Measurements from ENCODE around the gene NUP214.
"Not testable (repeated sequence)": the region's sequence is repeated elsewhere in the genome, so short reads cannot be mapped to it uniquely, and the experiment has no call there.

Gene NUP214

GRCh38 chr9:131149688-131150053, 24.3 kb downstream of the NUP214 start:
- POLR2A ChIA-PET: no interaction called here
- CTCF ChIA-PET: no interaction called here

GRCh38 chr9:131153595-131153994, 28.2 kb downstream of the NUP214 start:
- ChIA-PET POLR2A (no interaction called here), CTCF (no interaction called here)
- DNase-seq (ENCODE audit: extremely low spot score): no peak
- TF ChIP-seq FOXM1 (IDR thresholded peaks at IDR 0.05; ENCODE audit: borderline replicate concordance): no peak
- no peak for TF ChIP-seq FOXK2 (IDR thresholded peaks at IDR 0.05)
- no peak for TF ChIP-seq PKNOX1 (IDR thresholded peaks at IDR 0.05)
- no peak for TF ChIP-seq HDGF (IDR thresholded peaks at IDR 0.05; ENCODE audit: borderline replicate concordance)
- no peak for TF ChIP-seq ARNT (IDR thresholded peaks at IDR 0.05)
- TF ChIP-seq NFRKB (IDR thresholded peaks at IDR 0.05): no peak
- TF ChIP-seq LEF1 (IDR thresholded peaks at IDR 0.05; ENCODE audit: borderline replicate concordance): no peak
- no peak for TF ChIP-seq ZNF384 (IDR thresholded peaks at IDR 0.05)
- no peak for TF ChIP-seq TARDBP (IDR thresholded peaks at IDR 0.05)
- no peak for TF ChIP-seq BHLHE40 (IDR thresholded peaks at IDR 0.05; ENCODE audit: borderline replicate concordance)
- no peak for TF ChIP-seq L3MBTL2 (conservative IDR thresholded peaks at IDR 0.05)
- no peak for TF ChIP-seq FOXA1 (IDR thresholded peaks at IDR 0.05)
- no peak for TF ChIP-seq CTBP1 (IDR thresholded peaks at IDR 0.05; ENCODE audit: borderline replicate concordance)
- TF ChIP-seq SP1 (IDR thresholded peaks at IDR 0.05): no peak
- no peak for TF ChIP-seq ELF4 (IDR thresholded peaks at IDR 0.05)
- no peak for TF ChIP-seq SUZ12 (IDR thresholded peaks at IDR 0.05)

More at GRCh38 chr9:131149688-131150053, 24.3 kb downstream of the NUP214 start:
- no peak for TF ChIP-seq SUZ12 (IDR thresholded peaks at IDR 0.05)
- no peak for TF ChIP-seq HDGF (IDR thresholded peaks at IDR 0.05; ENCODE audit: borderline replicate concordance)
- TF ChIP-seq FOXA1 (IDR thresholded peaks at IDR 0.05): no peak
- TF ChIP-seq LEF1 (IDR thresholded peaks at IDR 0.05; ENCODE audit: borderline replicate concordance): no peak
- DNase-seq (ENCODE audit: extremely low spot score): no peak

DNA sequence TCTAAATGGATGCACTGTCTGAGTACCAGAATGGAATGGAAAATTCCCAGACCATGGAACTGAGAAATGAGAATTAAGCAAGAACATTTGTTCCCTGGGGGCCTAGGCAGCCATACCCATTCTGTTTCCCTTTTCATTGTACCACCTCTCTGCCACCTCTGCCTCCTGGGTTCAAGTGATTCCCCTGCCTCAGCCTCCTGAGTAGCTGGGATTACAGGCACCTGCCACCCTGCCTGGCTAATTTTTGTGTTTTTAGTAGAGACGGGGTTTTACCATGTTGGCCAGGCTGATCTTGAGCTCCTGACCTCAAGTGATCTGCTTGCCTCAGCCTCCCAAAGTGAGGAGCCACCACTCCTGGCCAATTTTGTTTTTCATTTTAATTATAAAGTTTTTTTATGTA, 33.3 kb downstream of the NUP214 start:
- POLR2A ChIA-PET; CTCF ChIA-PET; DNase-seq (ENCODE audit: extremely low spot score): not testable (repeated sequence)

DNA sequence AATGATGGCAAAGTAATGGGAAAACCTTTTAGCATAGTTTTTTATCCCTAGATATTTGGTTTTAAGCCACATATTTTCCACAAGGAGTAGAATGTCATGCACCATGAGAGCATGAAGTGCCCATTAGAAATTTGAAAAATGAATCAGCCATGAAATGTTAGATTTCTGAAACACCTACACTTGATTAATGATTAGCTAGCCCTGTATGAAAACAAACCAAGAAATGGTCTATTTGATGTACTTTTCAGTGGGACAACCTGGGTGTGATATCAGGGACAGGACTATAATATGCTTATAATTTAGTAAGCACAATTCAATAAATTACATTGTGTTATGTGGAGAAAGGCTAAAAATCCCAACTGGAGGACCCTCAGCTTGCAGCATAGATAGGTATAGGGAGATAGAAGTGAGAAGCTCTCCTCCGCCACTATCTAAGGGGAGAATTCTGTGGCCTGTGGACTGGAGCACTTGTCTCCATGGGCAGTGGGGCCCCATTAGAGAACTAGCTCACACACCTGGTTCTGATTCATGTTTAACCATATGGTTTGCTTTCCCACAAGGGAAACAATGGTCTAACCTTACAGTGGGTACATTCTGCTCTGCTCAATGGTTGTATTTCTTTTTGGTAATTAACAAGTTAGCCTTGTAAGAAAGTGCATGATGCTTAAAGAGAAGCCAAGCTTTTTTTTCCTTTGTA, 35.2 kb downstream of the NUP214 start:
- ChIA-PET CTCF (interaction anchor here (1.3 kb wide), 1 partner anchor 176 kb away, joined by 5 read pairs; no protein-coding TSS in a partner anchor), POLR2A (no interaction called here)
- DNase-seq (ENCODE audit: extremely low spot score): no peak
- TF ChIP-seq LEF1 (IDR thresholded peaks at IDR 0.05; ENCODE audit: borderline replicate concordance) (no peak), L3MBTL2 (conservative IDR thresholded peaks at IDR 0.05) (no peak), ELF4 (IDR thresholded peaks at IDR 0.05) (no peak), ARNT (IDR thresholded peaks at IDR 0.05) (no peak), CTBP1 (IDR thresholded peaks at IDR 0.05; ENCODE audit: borderline replicate concordance) (no peak), FOXA1 (IDR thresholded peaks at IDR 0.05) (no peak), SUZ12 (IDR thresholded peaks at IDR 0.05) (no peak), ZNF384 (IDR thresholded peaks at IDR 0.05) (no peak), FOXM1 (IDR thresholded peaks at IDR 0.05; ENCODE audit: borderline replicate concordance) (no peak), PKNOX1 (IDR thresholded peaks at IDR 0.05) (no peak), FOXK2 (IDR thresholded peaks at IDR 0.05) (no peak), HDGF (IDR thresholded peaks at IDR 0.05; ENCODE audit: borderline replicate concordance) (no peak)

DNA sequence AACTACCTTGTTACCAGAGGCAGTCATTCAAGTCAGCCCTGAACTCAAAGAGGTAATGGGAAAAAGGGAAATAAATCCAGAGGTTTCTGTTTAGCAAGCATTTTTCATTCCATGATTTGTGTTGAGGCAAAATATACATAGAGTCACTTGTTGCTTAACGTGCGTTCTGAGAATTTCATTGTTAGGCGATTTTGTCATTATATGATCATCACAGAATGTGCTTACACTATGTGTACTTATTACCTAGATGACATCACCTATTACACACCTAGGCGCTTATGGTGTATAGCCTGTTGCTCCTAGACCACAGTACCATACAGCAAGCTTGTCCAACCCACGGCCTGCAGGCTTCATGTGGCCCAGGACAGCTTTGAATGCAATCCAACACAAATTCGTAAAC, 36.2 kb downstream of the NUP214 start:
- TF ChIP-seq ELF4 (IDR thresholded peaks at IDR 0.05) (no peak), SUZ12 (IDR thresholded peaks at IDR 0.05) (no peak), L3MBTL2 (conservative IDR thresholded peaks at IDR 0.05) (no peak), NFRKB (IDR thresholded peaks at IDR 0.05) (no peak), PKNOX1 (IDR thresholded peaks at IDR 0.05) (no peak), TARDBP (IDR thresholded peaks at IDR 0.05) (no peak), HDGF (IDR thresholded peaks at IDR 0.05; ENCODE audit: borderline replicate concordance) (no peak), ZNF384 (IDR thresholded peaks at IDR 0.05) (no peak), BHLHE40 (IDR thresholded peaks at IDR 0.05; ENCODE audit: borderline replicate concordance) (no peak), FOXK2 (IDR thresholded peaks at IDR 0.05) (no peak), LEF1 (IDR thresholded peaks at IDR 0.05; ENCODE audit: borderline replicate concordance) (no peak), FOXA1 (IDR thresholded peaks at IDR 0.05) (no peak), SP1 (IDR thresholded peaks at IDR 0.05) (no peak), ARNT (IDR thresholded peaks at IDR 0.05) (no peak), CTBP1 (IDR thresholded peaks at IDR 0.05; ENCODE audit: borderline replicate concordance) (no peak)
- ChIA-PET CTCF (interaction anchor here (0.6 to 1.3 kb wide), 2 partner anchors 175 to 479 kb away, joined by 4 to 5 read pairs; no protein-coding TSS in a partner anchor), POLR2A (no interaction called here)

GRCh38 chr9:131162886-131163285, 37.5 kb downstream of the NUP214 start:
- DNase-seq (ENCODE audit: extremely low spot score): no peak
- ChIA-PET CTCF (no interaction called here), POLR2A (no interaction called here)
- TF ChIP-seq FOXM1 (IDR thresholded peaks at IDR 0.05; ENCODE audit: borderline replicate concordance) (no peak), PKNOX1 (IDR thresholded peaks at IDR 0.05) (no peak), FOXK2 (IDR thresholded peaks at IDR 0.05) (no peak), LEF1 (IDR thresholded peaks at IDR 0.05; ENCODE audit: borderline replicate concordance) (no peak), ARNT (IDR thresholded peaks at IDR 0.05) (no peak)

More for the DNA sequence above, 36.2 kb downstream of the NUP214 start:
- DNase-seq (ENCODE audit: extremely low spot score): no peak
